ENCODE data around the gene REPS2.

The REPS2 gene

GRCh38 chrX:17036171-17036961 is 89.9 kb downstream of the REPS2 start:
- DNase-seq (ENCODE audit: low read depth) = no peak

- no peak for DNase-seq (ENCODE audit: low read depth)
Measured at GRCh38 chrX:17038277-17038676, 91.8 kb downstream of the REPS2 start.

- no peak for DNase-seq (ENCODE audit: low read depth)
Measured at GRCh38 chrX:17038681-17039161, 92.3 kb downstream of the REPS2 start.

- DNase-seq (ENCODE audit: low read depth) = no peak
Measured at GRCh38 chrX:17039826-17040225, 93.4 kb downstream of the REPS2 start.

GRCh38 chrX:17040711-17041110 is 94.3 kb downstream of the REPS2 start:
- DNase-seq (ENCODE audit: low read depth) = no peak

GRCh38 chrX:17042037-17042436 is 95.6 kb downstream of the REPS2 start:
- DNase-seq (ENCODE audit: low read depth) = no peak

GRCh38 chrX:17046478-17047097 is 100.1 kb downstream of the REPS2 start:
- no peak for DNase-seq (ENCODE audit: low read depth)

GRCh38 chrX:17047224-17047623 is 100.8 kb downstream of the REPS2 start:
- no peak for DNase-seq (ENCODE audit: low read depth)

- DNase-seq (ENCODE audit: low read depth) = no peak
Measured at GRCh38 chrX:17052210-17052609, 105.8 kb downstream of the REPS2 start.

- DNase-seq (ENCODE audit: low read depth) = no peak
Measured at GRCh38 chrX:17052793-17053192, 106.3 kb downstream of the REPS2 start.

GRCh38 chrX:17053502-17053901 is 107.0 kb downstream of the REPS2 start:
- no peak for DNase-seq (ENCODE audit: low read depth)

GRCh38 chrX:17056868-17057608 is 110.6 kb downstream of the REPS2 start:
- no peak for DNase-seq (ENCODE audit: low read depth)

- DNase-seq (ENCODE audit: low read depth) = no peak
Measured at GRCh38 chrX:17062065-17062464, 115.6 kb downstream of the REPS2 start.

GRCh38 chrX:17065100-17065499 is 118.6 kb downstream of the REPS2 start:
- DNase-seq (ENCODE audit: low read depth) = no peak

GRCh38 chrX:17067534-17067933 is 121.1 kb downstream of the REPS2 start:
- DNase-seq (ENCODE audit: low read depth) = no peak

- no peak for DNase-seq (ENCODE audit: low read depth)
Measured at GRCh38 chrX:17072301-17072700, 125.8 kb downstream of the REPS2 start.

GRCh38 chrX:17072721-17073230 is 126.3 kb downstream of the REPS2 start:
- DNase-seq (ENCODE audit: low read depth) = no peak

GRCh38 chrX:17075004-17075403 is 128.5 kb downstream of the REPS2 start:
- DNase-seq (ENCODE audit: low read depth) = no peak

- DNase-seq (ENCODE audit: low read depth) = no peak
Measured at GRCh38 chrX:17077361-17077760, 130.9 kb downstream of the REPS2 start.

- DNase-seq (ENCODE audit: low read depth) = peak; percentile 10
Measured at GRCh38 chrX:17078031-17078720, 131.7 kb downstream of the REPS2 start.

- no peak for DNase-seq (ENCODE audit: low read depth)
Measured at GRCh38 chrX:17081511-17081910, 135.1 kb downstream of the REPS2 start.

GRCh38 chrX:17081968-17082367 is 135.5 kb downstream of the REPS2 start:
- DNase-seq (ENCODE audit: low read depth) = no peak

Data from non-pigmented ciliary epithelial cell (primary cell).